ENCODE data around the gene PTPRT.

PTPRT gene

GRCh38 chr20:42889517-42889916, 300.2 kb downstream of the PTPRT start:
- Mint-ChIP-seq H3K27me3 (no peaks in the 10 kb centered on the region), H3K4me3 (no peak overlapping the region), H3K36me3 (ENCODE audit: low read depth) (no peaks in the 10 kb centered on the region), H3K9me3 (peaks cover 6% of the 10 kb centered on the region), H3K27ac (no peak overlapping the region), H3K4me1 (ENCODE audit: low read depth) (no peaks in the 10 kb centered on the region)
- DNase-seq: no peak

- H3K27me3 Mint-ChIP-seq: no peaks in the 10 kb centered on the region
- H3K4me1 Mint-ChIP-seq (ENCODE audit: low read depth): no peaks in the 10 kb centered on the region
- no peak overlapping the region for H3K27ac Mint-ChIP-seq
- no peak overlapping the region for H3K4me3 Mint-ChIP-seq
- no peak for DNase-seq
- peaks cover 6% of the 10 kb centered on the region for H3K9me3 Mint-ChIP-seq
- no peaks in the 10 kb centered on the region for H3K36me3 Mint-ChIP-seq (ENCODE audit: low read depth)
Observed at GRCh38 chr20:42887281-42887680, 302.4 kb downstream of the PTPRT start.

- Mint-ChIP-seq H3K4me3 (no peak overlapping the region), H3K36me3 (ENCODE audit: low read depth) (no peaks in the 10 kb centered on the region), H3K4me1 (ENCODE audit: low read depth) (no peaks in the 10 kb centered on the region), H3K9me3 (peaks cover 6% of the 10 kb centered on the region), H3K27ac (no peak overlapping the region), H3K27me3 (no peaks in the 10 kb centered on the region)
- DNase-seq: no peak
Observed at GRCh38 chr20:42886801-42887200, 302.9 kb downstream of the PTPRT start.

DNA sequence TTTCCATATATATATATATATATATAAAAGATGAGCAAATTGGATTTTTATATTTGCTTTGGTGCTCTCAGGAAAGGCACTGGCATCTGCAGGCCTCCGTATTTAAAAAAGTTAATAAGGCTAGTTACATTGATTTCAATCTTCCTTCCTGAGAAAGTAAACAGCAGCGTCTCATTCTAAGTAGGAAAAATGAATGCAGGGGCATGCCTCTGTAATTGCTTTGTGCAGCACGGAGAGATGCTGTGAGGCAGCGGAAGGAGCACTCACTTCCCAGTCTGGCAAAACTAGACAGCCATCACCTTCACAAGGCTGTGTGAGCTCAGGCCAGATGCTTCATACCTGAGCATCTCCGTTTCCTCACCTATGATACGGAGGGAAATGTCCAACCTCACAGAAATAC, 303.7 kb downstream of the PTPRT start:
- H3K9me3 Mint-ChIP-seq: peaks cover 4% of the 10 kb centered on the region
- no peak overlapping the region for H3K27ac Mint-ChIP-seq
- H3K36me3 Mint-ChIP-seq (ENCODE audit: low read depth): no peaks in the 10 kb centered on the region
- H3K4me1 Mint-ChIP-seq (ENCODE audit: low read depth): no peaks in the 10 kb centered on the region
- H3K27me3 Mint-ChIP-seq: no peaks in the 10 kb centered on the region
- DNase-seq: no peak
- no peak overlapping the region for H3K4me3 Mint-ChIP-seq

GRCh38 chr20:42875581-42875980, 314.1 kb downstream of the PTPRT start:
- no peak for DNase-seq
- H3K36me3 Mint-ChIP-seq (ENCODE audit: low read depth): no peaks in the 10 kb centered on the region
- H3K4me3 Mint-ChIP-seq: no peak overlapping the region
- H3K27ac Mint-ChIP-seq: no peak overlapping the region
- H3K4me1 Mint-ChIP-seq (ENCODE audit: low read depth): no peaks in the 10 kb centered on the region
- H3K27me3 Mint-ChIP-seq: no peaks in the 10 kb centered on the region
- H3K9me3 Mint-ChIP-seq: no peaks in the 10 kb centered on the region

DNA sequence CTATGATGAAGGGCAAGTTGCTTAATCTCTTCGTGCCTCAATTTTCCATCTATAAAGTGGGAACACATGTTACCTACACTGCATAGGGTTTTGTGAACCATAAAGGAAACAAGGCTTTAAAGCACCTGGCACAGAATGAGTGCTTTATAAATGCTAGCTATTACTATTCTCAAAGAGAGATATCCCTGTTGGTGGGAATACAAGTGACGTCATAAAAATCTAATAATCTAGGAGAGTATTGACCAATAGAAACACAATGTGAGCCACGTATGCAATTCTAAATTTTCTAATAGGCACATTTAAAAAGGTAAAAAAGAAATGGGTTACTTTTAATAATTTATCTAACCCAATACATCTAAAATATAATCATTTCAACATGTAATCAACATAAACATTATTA, 316.4 kb downstream of the PTPRT start:
- Mint-ChIP-seq H3K27me3 (no peaks in the 10 kb centered on the region), H3K4me1 (ENCODE audit: low read depth) (no peaks in the 10 kb centered on the region), H3K27ac (no peak overlapping the region), H3K9me3 (peaks cover 2% of the 10 kb centered on the region), H3K36me3 (ENCODE audit: low read depth) (no peaks in the 10 kb centered on the region), H3K4me3 (no peak overlapping the region)
- DNase-seq: no peak

DNA sequence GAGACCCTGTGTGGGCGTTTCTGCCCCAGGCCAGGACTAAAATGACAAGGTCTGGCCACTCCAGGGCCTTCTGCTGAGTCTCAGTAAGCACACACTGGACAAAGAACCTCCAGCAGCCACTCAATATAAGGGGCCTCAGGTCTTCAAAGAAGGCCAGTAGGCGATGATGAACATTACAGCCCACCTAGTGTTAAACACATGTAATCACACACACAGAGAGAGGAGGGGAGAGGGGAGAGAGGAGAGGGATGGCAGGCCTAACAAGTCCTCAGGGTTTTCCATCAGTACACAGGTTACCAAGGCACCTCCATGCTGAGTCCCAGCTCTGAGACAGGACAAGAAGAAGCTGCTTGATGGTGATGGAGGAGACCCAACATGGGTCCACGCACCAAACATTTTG, 325.6 kb downstream of the PTPRT start:
- Mint-ChIP-seq H3K27me3 (no peaks in the 10 kb centered on the region), H3K4me1 (ENCODE audit: low read depth) (no peaks in the 10 kb centered on the region)

DNA sequence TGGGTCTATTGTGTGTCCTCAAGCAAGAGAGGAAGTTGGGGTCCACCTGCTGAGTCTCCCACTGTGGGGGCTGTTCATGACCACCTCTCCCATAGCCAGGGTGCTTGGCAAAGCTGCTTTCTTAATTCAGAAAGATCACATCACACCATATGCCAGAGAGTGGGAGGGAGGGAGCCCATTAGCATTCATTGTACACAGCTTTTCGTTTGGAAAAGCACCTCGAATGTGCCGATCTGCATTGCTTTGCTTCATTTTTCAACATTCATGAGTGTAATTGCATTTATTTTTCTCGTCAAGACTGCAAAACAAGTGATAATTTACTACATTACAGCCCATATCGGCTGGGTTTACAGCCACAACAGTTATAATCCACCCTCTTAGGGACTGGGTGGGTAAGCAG, 327.3 kb downstream of the PTPRT start:
- Mint-ChIP-seq H3K4me1 (ENCODE audit: low read depth) (no peaks in the 10 kb centered on the region), H3K27ac (no peak overlapping the region), H3K9me3 (no peaks in the 10 kb centered on the region), H3K27me3 (no peaks in the 10 kb centered on the region), H3K4me3 (no peak overlapping the region), H3K36me3 (ENCODE audit: low read depth) (no peaks in the 10 kb centered on the region)
- DNase-seq: no peak

More for the DNA sequence above, 325.6 kb downstream of the PTPRT start:
- Mint-ChIP-seq H3K27ac (no peak overlapping the region), H3K36me3 (ENCODE audit: low read depth) (no peaks in the 10 kb centered on the region), H3K4me3 (no peak overlapping the region), H3K9me3 (no peaks in the 10 kb centered on the region)
- no peak for DNase-seq

GRCh38 chr20:42857446-42857845, 332.3 kb downstream of the PTPRT start:
- no peak for DNase-seq
- Mint-ChIP-seq H3K36me3 (ENCODE audit: low read depth) (no peaks in the 10 kb centered on the region), H3K9me3 (no peaks in the 10 kb centered on the region), H3K4me3 (no peak overlapping the region), H3K27me3 (no peaks in the 10 kb centered on the region), H3K27ac (no peak overlapping the region), H3K4me1 (ENCODE audit: low read depth) (no peaks in the 10 kb centered on the region)

- H3K4me1 Mint-ChIP-seq (ENCODE audit: low read depth): no peaks in the 10 kb centered on the region
- H3K9me3 Mint-ChIP-seq: no peaks in the 10 kb centered on the region
- H3K27ac Mint-ChIP-seq: no peak overlapping the region
- H3K27me3 Mint-ChIP-seq: no peaks in the 10 kb centered on the region
- no peaks in the 10 kb centered on the region for H3K36me3 Mint-ChIP-seq (ENCODE audit: low read depth)
- no peak overlapping the region for H3K4me3 Mint-ChIP-seq
- DNase-seq: no peak
Observed at GRCh38 chr20:42855896-42856295, 333.8 kb downstream of the PTPRT start.

DNA sequence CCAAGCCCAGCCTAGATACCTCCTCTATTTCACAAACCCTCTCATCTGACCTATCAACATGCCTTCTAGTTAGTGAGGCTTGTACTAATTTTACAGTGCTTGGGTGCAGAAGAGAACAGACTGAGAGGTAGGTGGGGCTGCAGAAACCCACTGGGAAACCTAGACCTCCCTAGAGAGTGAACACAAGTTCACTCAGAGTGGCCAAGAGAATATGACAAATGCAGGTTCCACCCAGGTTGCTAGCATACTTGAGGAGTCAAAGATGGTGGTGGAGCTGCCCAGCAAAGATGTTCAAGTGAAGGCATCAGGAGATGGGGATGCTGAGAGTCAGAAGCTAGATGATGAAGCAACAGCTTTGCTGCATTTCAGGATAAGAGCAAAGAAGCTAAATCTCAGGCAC, 337.0 kb downstream of the PTPRT start:
- H3K27ac Mint-ChIP-seq: no peak overlapping the region
- peaks cover 2% of the 10 kb centered on the region for H3K9me3 Mint-ChIP-seq
- no peaks in the 10 kb centered on the region for H3K36me3 Mint-ChIP-seq (ENCODE audit: low read depth)
- no peaks in the 10 kb centered on the region for H3K27me3 Mint-ChIP-seq
- no peak for DNase-seq
- H3K4me3 Mint-ChIP-seq: no peak overlapping the region
- H3K4me1 Mint-ChIP-seq (ENCODE audit: low read depth): no peaks in the 10 kb centered on the region

GRCh38 chr20:42846784-42847490, 342.8 kb downstream of the PTPRT start:
- Mint-ChIP-seq H3K9me3 (peaks cover 4% of the 10 kb centered on the region), H3K27me3 (no peaks in the 10 kb centered on the region), H3K27ac (no peak overlapping the region), H3K4me1 (ENCODE audit: low read depth) (no peaks in the 10 kb centered on the region), H3K36me3 (ENCODE audit: low read depth) (no peaks in the 10 kb centered on the region), H3K4me3 (no peak overlapping the region)
- DNase-seq: no peak

GRCh38 chr20:42844751-42845150, 345.0 kb downstream of the PTPRT start:
- no peak overlapping the region for H3K4me3 Mint-ChIP-seq
- DNase-seq: no peak
- peaks cover 2% of the 10 kb centered on the region for H3K9me3 Mint-ChIP-seq
- no peaks in the 10 kb centered on the region for H3K27me3 Mint-ChIP-seq
- no peaks in the 10 kb centered on the region for H3K4me1 Mint-ChIP-seq (ENCODE audit: low read depth)
- H3K36me3 Mint-ChIP-seq (ENCODE audit: low read depth): no peaks in the 10 kb centered on the region
- H3K27ac Mint-ChIP-seq: no peak overlapping the region

GRCh38 chr20:42837456-42837855, 352.2 kb downstream of the PTPRT start:
- H3K4me3 Mint-ChIP-seq: no peak overlapping the region
- no peak overlapping the region for H3K27ac Mint-ChIP-seq
- H3K27me3 Mint-ChIP-seq: no peaks in the 10 kb centered on the region
- H3K36me3 Mint-ChIP-seq (ENCODE audit: low read depth): no peaks in the 10 kb centered on the region
- no peaks in the 10 kb centered on the region for H3K9me3 Mint-ChIP-seq
- no peaks in the 10 kb centered on the region for H3K4me1 Mint-ChIP-seq (ENCODE audit: low read depth)
- no peak for DNase-seq

DNA sequence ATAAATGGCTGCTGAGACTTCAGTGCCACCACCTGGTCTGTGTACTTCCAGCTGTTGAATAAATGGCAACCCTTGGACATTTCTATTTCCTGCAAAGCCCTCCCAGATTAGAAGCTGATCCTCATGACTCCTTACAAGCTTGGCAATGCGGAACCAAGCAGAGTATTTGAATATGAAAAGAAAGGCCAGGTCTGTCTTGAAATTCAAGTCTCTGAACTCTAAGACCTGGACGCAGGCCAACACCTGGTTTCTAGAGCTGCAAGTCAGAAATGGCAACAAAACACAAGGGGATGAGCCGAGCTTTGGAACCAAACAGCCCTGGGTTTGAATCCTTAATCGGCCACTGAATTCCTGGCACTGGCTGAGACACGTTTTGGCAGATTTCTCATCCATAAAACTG, 353.4 kb downstream of the PTPRT start:
- H3K36me3 Mint-ChIP-seq (ENCODE audit: low read depth): no peaks in the 10 kb centered on the region
- no peaks in the 10 kb centered on the region for H3K4me1 Mint-ChIP-seq (ENCODE audit: low read depth)
- no peaks in the 10 kb centered on the region for H3K27me3 Mint-ChIP-seq

GRCh38 chr20:42807876-42808275, 381.8 kb downstream of the PTPRT start:
- Mint-ChIP-seq H3K9me3 (no peaks in the 10 kb centered on the region), H3K27me3 (no peaks in the 10 kb centered on the region), H3K36me3 (ENCODE audit: low read depth) (no peaks in the 10 kb centered on the region), H3K4me1 (ENCODE audit: low read depth) (no peaks in the 10 kb centered on the region), H3K27ac (no peak overlapping the region), H3K4me3 (no peak overlapping the region)
- DNase-seq: no peak

More for the DNA sequence above, 353.4 kb downstream of the PTPRT start:
- Mint-ChIP-seq H3K4me3 (no peak overlapping the region), H3K27ac (no peak overlapping the region), H3K9me3 (no peaks in the 10 kb centered on the region)
- DNase-seq: no peak

Measured in activated T-cell treated with anti-CD3 and anti-CD28 coated beads, Interleukin-2, amount 50 U/mL, for 24 hours (primary cell).